HTR-8/SVneo (cell line): Measurements from ENCODE around the gene ELSPBP1.
"Not testable (repeated sequence)": the region's sequence is repeated elsewhere in the genome, so short reads cannot be mapped to it uniquely, and the experiment has no call there.

Experiments used
- DNase-seq: peaks from one replicate; pipeline ENCODE4 v3.0.0; 2011; ENCODE audit warnings: low spot score, mixed read lengths; ENCODE audit not compliant: insufficient read length
- FAIRE-seq: peaks from 2 replicates; lab custom pipeline; 2011; peaks lifted over from hg19 to GRCh38; lab: Jason Lieb, UNC

ELSPBP1 gene

GRCh38 chr19:48036765-48037164 is 42.3 kb downstream of the ELSPBP1 start:
- FAIRE-seq: no peak

GRCh38 chr19:48041877-48042580 is 47.6 kb downstream of the ELSPBP1 start:
- FAIRE-seq (no peak), DNase-seq (no peak)

More at GRCh38 chr19:48036765-48037164, 42.3 kb downstream of the ELSPBP1 start:
- DNase-seq: no peak

DNA sequence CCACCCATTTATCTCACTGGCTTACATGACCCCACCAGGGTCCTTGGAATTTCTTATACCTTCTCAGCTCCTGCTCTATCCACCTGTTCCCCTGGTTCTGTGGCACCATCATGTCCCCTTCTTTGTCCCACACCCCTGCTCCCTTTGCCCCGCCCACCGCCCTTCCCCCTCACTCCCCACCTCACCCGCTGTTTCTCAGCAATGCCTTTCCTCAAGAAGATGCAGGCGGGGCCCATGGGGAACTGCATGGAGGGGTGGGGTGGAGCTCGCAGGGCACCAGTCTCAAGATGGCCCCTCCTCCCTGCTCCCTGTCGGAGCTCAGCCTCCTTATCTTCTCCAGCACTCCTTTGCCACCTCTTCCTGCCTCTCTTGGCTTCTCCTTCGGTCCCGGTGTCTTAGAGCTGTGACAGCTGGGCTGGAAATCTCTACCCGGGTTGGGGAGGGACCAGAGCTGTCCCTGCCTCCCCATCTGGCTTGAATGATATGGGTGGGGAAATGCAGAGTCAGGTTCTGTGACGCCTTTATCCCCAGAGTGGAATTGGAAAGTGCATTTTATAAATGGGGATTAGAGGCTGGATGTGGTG is 49.3 kb downstream of the ELSPBP1 start, which contains the start of gene CABP5:
CABP5 (minus strand) TSS at position 405 of the 584 bp plus-strand sequence; CDS start at position 248, 157 bp downstream.
- FAIRE-seq (no peak), DNase-seq (no peak)

GRCh38 chr19:48044561-48044960 is 50.1 kb downstream of the ELSPBP1 start:
- FAIRE-seq: no peak
- DNase-seq: no peak

DNA sequence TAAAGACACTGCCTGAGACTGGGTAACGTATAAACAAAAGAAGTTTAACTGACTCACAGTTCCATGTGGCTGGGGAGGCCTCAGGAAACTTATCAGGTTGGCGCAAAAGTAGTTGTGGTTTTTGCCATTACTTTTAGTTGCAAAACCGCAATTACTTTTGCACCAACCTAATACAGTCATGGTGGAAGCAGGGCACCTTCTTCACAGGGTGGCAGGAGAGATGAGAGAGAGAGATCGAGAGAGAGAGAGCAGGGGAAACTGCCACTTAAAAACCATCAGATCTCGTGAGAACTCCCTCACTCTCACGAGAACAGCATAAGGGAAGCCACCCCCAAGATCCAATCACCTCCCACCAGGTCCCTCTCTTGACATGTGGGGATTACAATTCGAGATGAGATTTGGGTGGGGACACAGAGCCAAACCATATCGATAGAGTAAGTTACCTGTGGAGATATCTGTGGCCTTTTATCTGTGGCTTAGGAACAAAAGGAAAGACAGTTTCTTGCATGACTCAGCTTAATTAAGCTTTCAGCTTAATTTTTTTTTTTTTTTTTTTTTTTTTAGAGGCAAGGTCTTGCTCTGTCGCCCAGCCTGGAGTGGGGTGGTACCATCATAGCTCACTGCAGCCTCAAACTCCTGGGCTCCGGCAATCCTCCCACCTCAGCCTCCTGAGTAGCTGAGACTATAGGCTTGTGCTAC is 57.1 kb downstream of the ELSPBP1 start:
- FAIRE-seq: no peak
- no peak for DNase-seq

GRCh38 chr19:48053076-48053475 is 58.6 kb downstream of the ELSPBP1 start:
- DNase-seq (no peak), FAIRE-seq (no peak)

DNA sequence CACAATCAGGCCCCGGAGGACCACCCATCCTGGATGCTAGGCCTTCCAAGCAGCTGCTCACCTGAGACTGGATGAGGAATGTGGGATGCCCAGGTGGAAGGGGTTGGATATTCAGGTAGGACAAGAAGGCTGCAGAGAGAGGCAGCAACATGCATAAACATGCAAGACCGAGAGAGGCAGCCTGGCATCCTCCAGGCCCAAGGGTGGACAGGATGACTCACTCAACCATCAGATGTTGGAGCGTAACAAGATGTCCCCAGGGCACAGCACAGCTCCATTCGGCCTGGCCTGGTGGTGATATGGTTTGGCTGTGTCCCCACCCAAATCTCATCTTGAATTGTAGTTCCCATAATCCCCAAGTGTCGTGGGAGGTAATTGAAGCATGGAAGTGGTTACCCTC is 59.4 kb downstream of the ELSPBP1 start:
- FAIRE-seq (no peak), DNase-seq (no peak)

- peak; percentile 46 for FAIRE-seq
- no peak for DNase-seq
Observed at GRCh38 chr19:48059331-48059730, 64.9 kb downstream of the ELSPBP1 start.

- DNase-seq (no peak), FAIRE-seq (no peak)
Observed at GRCh38 chr19:48060381-48060780, 65.9 kb downstream of the ELSPBP1 start.

DNA sequence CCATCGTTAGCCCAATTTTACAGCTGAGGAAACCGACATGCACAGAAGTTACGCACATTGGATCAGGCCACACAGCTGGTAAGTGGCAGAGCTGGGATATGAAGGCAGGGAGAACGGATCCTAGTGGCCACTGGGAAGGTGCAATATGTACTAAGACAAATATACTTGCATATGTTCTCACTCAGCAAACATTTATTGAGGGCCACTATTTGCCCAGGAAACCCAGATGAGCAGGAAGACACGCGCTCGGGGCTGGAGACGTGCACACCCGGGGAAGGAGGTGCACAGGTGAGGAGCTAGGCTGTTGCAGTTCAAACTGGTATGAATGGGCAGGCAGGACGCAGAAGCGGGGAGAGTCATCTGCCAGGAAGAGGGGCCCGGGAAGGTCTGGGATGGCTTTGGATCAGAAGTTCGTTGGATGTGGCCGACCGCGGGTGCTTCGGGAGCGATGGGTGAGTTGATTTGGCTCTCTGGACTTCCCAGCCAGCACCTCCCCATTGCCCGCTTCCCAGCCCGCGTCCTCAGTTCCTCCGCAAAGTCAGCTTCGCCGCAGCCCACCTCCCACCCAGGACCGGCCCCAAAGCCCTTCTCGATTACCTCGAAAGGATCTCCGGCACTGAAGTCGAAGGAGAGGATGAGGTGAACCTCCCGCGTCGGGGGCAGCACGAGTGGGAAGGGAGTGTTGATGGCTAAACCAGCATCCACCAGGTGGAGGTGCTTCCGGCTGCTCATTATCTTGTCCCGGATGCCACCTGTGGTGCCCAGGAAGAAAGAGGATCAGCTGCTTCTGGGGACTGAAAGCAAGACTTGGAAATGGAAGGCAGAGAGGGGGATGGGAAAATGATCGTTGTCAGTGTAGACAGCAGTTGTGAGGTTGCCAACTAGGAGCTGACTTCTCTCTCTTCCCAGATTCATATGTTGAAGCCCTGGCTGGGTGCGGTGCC is 67.2 kb downstream of the ELSPBP1 start:
- no peak for DNase-seq
- no peak for FAIRE-seq

- DNase-seq (no peak), FAIRE-seq (no peak)
Observed at GRCh38 chr19:48064509-48064908, 70.1 kb downstream of the ELSPBP1 start.

DNA sequence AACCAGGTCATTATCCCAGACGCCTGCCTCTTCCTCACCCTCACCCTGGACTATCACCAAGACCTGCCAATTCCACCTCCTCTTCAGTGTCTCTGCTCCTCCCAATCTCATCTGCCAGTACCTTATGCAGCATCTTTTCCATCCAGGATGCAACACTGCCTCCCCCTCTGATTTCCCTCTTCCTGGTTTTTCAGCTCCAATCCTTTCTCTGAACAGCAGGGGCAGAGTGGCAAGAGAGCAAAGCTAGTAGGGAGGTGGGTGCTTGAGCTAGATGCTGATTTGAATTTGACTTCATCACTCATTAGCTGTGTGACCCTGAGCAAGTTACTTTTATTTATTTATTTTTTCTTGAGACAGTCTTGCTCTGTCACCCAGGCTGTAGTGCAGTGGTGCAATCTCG is 75.0 kb downstream of the ELSPBP1 start:
- FAIRE-seq: no peak
- DNase-seq: no peak

- not testable (repeated sequence) for DNase-seq, FAIRE-seq
Observed at GRCh38 chr19:48070177-48070769, 75.8 kb downstream of the ELSPBP1 start.
